Tibial nerve (tissue), 4 donors: Measurements from ENCODE around the gene ETV6. TPM values are rescaled to one million over a fixed set of nuclear protein-coding genes. Genes with fewer than 3 reads are reported as not detected.

ENCODE experiments used
- DNase-seq, 2 donors: peaks; one replicate each; pipeline ENCODE4 v3.0.0-alpha.2; 2019; ENCODE audit warnings: low spot score in 2 of 2
- H3K27ac ChIP-seq, 4 donors: fragments of 200-600 bp; sonication (generic) in 3 of 4; one replicate each; pipeline ENCODE4 v1.5.1; 2017 to 2019; ENCODE audit warnings: mild to moderate bottlenecking in 1 of 4
- H3K27me3 ChIP-seq, 2 donors: fragments of 200-600 bp; sonication (generic) in 1 of 2; one replicate each; pipeline versions ENCODE4 v1.5.1 to v1.6.0; 2017 to 2019
- H3K36me3 ChIP-seq, 3 donors: fragments of 200-600 bp; sonication (generic); one replicate each; pipeline ENCODE4 v1.5.1; 2018 to 2019
- H3K4me1 ChIP-seq, 4 donors: fragments of 200-600 bp; sonication (generic) in 3 of 4; one replicate each; pipeline ENCODE4 v1.5.1; 2017 to 2019
- H3K4me3 ChIP-seq, 4 donors: fragments of 200-600 bp; sonication (generic) in 3 of 4; one replicate each; pipeline ENCODE4 v1.5.1; 2017 to 2019; ENCODE audit warnings: mild to moderate bottlenecking in 1 of 4, moderate library complexity in 1 of 4
- H3K9me3 ChIP-seq, 4 donors: fragments of 200-600 bp; sonication (generic) in 3 of 4; one replicate each; pipeline ENCODE4 v1.5.1; 2017 to 2019
- EP300 ChIP-seq, 2 donors: sonication (generic); formaldehyde crosslinking; IDR thresholded peaks; one replicate each; pipeline ENCODE4 v1.6.1; 2017; ENCODE audit warnings: antibody characterized with exemption in 2 of 2, mild to moderate bottlenecking in 1 of 2
- POLR2A ChIP-seq, 2 donors: fragments of 450-650 bp; IDR thresholded peaks; one replicate each; pipeline ENCODE4 v1.6.1; 2017; ENCODE audit warnings: antibody characterized with exemption in 2 of 2, mild to moderate bottlenecking in 2 of 2, moderate library complexity in 2 of 2
- WGBS, 2 donors: methylation state at CpG; one replicate each; pipeline ENCODE4 v1.1.5; 2018; 5-methylcytosine and 5-hydroxymethylcytosine counted together
- total RNA-seq, 4 donors: library from RNA; depleted of rRNA; stranded (reverse); fragments of >200 nt; gene quantifications; one replicate each; pipeline ENCODE4 v1.1.0, GENCODE V29; 2016
- TF ChIP-seq, protein P1 (sequence below), 5 experiments: fragments of 200-600 bp in 3 of 5; fragments of 450-650 bp in 2 of 5; sonication (generic) in 3 of 5; IDR thresholded peaks; one replicate each; pipeline ENCODE4 v1.5.1; 2016 to 2019; ENCODE audit warnings: antibody characterized with exemption in 5 of 5, mild to moderate bottlenecking in 3 of 5, moderate library complexity in 2 of 5

Gene ETV6
- total RNA-seq, 4 donors from 2014 or later, result 6.7 to 14.1 (median 8.3) TPM

DNA sequence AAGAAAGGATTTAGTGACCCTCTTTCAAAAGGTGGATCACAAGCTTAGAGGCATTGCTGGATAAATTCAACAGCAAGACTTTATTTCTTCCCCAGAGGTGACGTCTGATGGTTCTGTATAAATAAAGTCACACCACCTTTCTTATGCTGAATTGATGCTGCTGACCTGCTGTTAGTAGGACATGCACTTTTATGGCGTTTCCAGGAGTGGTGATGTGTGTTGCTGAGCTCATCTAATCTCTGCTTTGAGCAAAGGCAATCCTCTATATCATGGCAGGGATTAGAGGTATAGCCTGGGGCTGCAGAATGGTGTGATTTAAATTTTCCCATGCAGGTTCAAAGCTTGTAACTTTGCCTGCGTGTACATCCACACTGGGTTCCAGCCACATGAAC, 94.9 kb downstream of the ETV6 start:
- no peak for TF ChIP-seq POLR2A (IDR thresholded peaks at IDR 0.05)
- TF ChIP-seq, protein P1, sequence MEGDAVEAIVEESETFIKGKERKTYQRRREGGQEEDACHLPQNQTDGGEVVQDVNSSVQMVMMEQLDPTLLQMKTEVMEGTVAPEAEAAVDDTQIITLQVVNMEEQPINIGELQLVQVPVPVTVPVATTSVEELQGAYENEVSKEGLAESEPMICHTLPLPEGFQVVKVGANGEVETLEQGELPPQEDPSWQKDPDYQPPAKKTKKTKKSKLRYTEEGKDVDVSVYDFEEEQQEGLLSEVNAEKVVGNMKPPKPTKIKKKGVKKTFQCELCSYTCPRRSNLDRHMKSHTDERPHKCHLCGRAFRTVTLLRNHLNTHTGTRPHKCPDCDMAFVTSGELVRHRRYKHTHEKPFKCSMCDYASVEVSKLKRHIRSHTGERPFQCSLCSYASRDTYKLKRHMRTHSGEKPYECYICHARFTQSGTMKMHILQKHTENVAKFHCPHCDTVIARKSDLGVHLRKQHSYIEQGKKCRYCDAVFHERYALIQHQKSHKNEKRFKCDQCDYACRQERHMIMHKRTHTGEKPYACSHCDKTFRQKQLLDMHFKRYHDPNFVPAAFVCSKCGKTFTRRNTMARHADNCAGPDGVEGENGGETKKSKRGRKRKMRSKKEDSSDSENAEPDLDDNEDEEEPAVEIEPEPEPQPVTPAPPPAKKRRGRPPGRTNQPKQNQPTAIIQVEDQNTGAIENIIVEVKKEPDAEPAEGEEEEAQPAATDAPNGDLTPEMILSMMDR (IDR thresholded peaks at IDR 0.05), result no peak
- no peak for TF ChIP-seq EP300 (IDR thresholded peaks at IDR 0.05)
- Histone ChIP-seq H3K9me3 (no peaks in the 10 kb centered on the region), H3K27me3 (no peaks in the 10 kb centered on the region), H3K27ac (no peak overlapping the region), H3K4me3 (no peak overlapping the region), H3K36me3 (no peaks in the 10 kb centered on the region), H3K4me1 (peaks cover 0 to 14% (median 0%) of the 10 kb centered on the region in 4 donors)
- DNase-seq, result no peak
- 88 to 89% methylated on average over 3 of the region's 3 CpGs for WGBS, 2 donors

DNA sequence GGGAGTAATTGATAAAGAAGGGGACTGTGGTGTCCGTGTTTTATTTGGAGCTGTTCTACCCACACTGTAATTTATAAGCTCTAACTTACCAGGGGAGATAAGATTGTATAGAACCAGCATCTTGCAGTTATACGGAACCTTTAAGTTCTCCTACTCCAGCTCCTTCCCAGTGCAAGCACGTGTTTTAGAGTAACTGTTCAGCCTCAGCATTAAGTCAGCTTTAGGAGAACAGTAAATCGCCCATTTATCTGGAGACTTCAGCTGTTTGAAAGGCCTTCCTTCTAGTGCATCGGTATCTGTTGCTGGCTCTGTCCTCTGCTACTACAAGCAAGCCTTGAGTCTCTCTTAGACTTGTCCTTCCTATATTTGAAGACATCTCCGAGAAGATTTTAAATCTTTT, 95.6 kb downstream of the ETV6 start:
- TF ChIP-seq, protein P1 (IDR thresholded peaks at IDR 0.05), result no peak
- TF ChIP-seq POLR2A (IDR thresholded peaks at IDR 0.05) (no peak), EP300 (IDR thresholded peaks at IDR 0.05) (no peak)
- Histone ChIP-seq H3K36me3 (no peaks in the 10 kb centered on the region), H3K4me1 (peaks cover 0 to 14% (median 0%) of the 10 kb centered on the region in 4 donors), H3K27me3 (no peaks in the 10 kb centered on the region), H3K4me3 (no peak overlapping the region), H3K27ac (no peak overlapping the region), H3K9me3 (no peaks in the 10 kb centered on the region)
- no peak for DNase-seq
- WGBS, 2 donors, result 87 to 89% methylated on average over 6 of the region's 6 CpGs

DNA sequence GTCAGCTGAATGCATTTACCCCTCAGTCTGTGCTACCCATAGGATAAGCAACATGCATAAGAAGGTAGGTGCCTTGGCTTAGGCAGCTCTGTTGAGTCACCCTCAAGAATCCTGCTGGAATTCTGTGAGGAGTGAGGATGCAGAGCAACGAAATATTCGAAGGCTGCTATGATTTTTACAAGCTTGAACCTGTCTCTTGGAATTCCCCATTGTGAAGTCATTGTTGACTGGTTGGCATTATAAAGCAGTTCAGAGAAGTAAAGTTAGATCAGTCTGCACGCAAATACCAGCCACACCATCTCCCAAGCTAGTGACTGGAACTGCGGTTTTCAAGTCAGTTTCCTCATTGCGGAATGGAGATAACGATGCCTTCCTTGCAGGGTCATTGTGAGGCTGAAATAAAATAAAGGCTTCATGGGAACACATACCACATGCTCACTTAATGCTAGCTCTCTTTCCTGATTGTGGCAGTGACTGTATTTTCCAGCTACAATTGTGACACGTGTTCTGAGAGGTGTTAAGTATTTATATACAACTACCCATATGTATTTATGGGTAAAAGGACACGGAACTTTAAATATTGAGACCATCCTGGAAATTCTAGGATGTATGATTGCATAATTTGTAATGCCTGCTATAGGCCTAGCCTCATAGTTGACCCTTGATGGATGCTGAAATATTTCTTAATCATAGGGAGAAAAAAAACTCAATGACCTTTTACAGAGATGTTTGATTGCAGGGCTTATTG, 96.7 kb downstream of the ETV6 start:
- TF ChIP-seq EP300 (IDR thresholded peaks at IDR 0.05), result peak in 1 of 2 donors; percentile 42
- no peak for TF ChIP-seq POLR2A (IDR thresholded peaks at IDR 0.05)
- Histone ChIP-seq H3K36me3 (no peaks in the 10 kb centered on the region), H3K4me1 (peaks cover 0 to 14% (median 0%) of the 10 kb centered on the region in 4 donors), H3K27me3 (no peaks in the 10 kb centered on the region), H3K27ac (no peak overlapping the region), H3K4me3 (no peak overlapping the region), H3K9me3 (no peaks in the 10 kb centered on the region)
- no peak for DNase-seq
- WGBS, 2 donors, result 82 to 89% methylated on average over 8 of the region's 8 CpGs

DNA sequence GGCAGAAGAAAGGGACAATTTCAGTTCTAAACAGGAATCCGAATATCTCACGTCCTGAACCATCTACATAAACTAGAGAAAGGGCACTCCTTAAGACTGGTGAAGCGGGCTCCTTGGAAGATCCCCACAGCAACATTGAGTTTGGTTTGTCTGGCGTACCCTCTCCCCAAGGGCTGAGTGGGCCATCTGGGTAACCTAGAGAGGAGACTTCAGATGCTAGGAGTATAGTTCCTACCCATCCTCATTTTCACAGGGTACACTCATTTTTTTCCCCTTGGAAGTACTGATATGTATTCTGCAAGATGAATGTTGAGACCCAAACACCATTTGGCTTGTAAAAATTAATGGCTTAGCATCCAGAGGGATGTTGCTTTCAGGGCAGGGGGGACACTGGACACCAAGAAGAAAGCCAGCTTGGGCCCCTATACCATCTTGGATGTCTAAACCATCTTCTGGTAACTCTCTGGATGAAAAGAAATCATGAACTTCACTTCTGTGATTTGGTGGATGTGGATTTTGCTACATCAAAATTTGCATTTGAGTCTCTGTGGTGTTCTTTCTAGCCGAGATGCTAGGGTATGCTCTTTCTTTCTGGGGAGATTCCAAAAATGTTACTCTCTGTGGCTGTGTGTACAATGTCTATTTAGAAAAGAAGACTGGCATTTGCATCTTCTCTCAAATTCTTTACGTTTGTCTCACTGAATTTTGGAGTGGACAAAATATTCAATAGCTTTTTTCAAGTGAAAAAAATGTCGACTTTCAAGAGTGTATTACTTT, 97.7 kb downstream of the ETV6 start:
- Histone ChIP-seq H3K27me3 (no peaks in the 10 kb centered on the region), H3K9me3 (no peaks in the 10 kb centered on the region), H3K4me1 (peaks cover 0 to 14% (median 1%) of the 10 kb centered on the region in 4 donors), H3K36me3 (no peaks in the 10 kb centered on the region), H3K4me3 (no peak overlapping the region), H3K27ac (no peak overlapping the region)
- TF ChIP-seq, protein P1 (IDR thresholded peaks at IDR 0.05), result no peak
- TF ChIP-seq EP300 (IDR thresholded peaks at IDR 0.05), result no peak
- no peak for TF ChIP-seq POLR2A (IDR thresholded peaks at IDR 0.05)
- no peak for DNase-seq
- WGBS, 2 donors, result 80% methylated on average over 7 of the region's 7 CpGs

DNA sequence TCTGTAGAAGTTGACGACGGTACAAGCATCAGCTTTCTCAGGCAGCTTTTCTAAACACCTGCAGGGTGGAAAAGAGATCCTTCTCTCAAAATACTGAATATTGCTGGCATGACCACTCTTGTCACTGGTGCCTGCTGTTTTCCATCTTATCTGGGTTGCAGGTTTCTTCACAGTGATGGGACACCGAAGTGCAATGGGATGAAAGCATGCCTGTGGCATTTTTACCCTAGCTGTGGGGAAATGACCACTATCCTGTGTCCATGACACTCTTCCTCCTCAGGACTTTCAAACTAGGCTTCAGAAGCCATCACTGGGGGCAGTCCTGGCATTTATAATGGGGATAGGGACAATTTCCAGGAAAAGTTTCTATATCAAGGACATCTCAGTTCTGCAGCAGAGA, 98.5 kb downstream of the ETV6 start:
- Histone ChIP-seq H3K36me3 (peaks cover 0 to 2% (median 0%) of the 10 kb centered on the region in 3 donors), H3K4me1 (peaks cover 0 to 14% (median 2%) of the 10 kb centered on the region in 4 donors), H3K27ac (no peak overlapping the region), H3K27me3 (no peaks in the 10 kb centered on the region), H3K9me3 (no peaks in the 10 kb centered on the region), H3K4me3 (no peak overlapping the region)
- no peak for DNase-seq
- WGBS, 2 donors, result 87% methylated on average over 3 of the region's 3 CpGs
- TF ChIP-seq EP300 (IDR thresholded peaks at IDR 0.05) (no peak), POLR2A (IDR thresholded peaks at IDR 0.05) (no peak)
- TF ChIP-seq, protein P1 (IDR thresholded peaks at IDR 0.05), result no peak
